ENCODE data around the gene SEC24D.

The SEC24D gene

GRCh38 chr4:118743867-118744266 lies 92.1 kb downstream of the SEC24D start:
- H3K4me3 ChIP-seq (ENCODE audit: low read depth, low read length), result no peak overlapping the region
- CTCF ChIA-PET, result interaction anchor here (1.0 to 2.3 kb wide), 3 partner anchors 10 to 225 kb away, joined by 3 to 5 read pairs (median 3); no protein-coding TSS in a partner anchor
- TF ChIP-seq CTCF (IDR thresholded peaks at IDR 0.05; ENCODE audit: insufficient read depth, low read length, missing control alignments), result no peak
- POLR2A ChIA-PET, result no interaction called here
- DNase-seq (ENCODE audit: low read depth, low spot score), result no peak

- no peak overlapping the region for H3K4me3 ChIP-seq (ENCODE audit: low read depth, low read length)
- ChIA-PET POLR2A (interaction anchor here (1.2 kb wide), 1 partner anchor 10 kb away, joined by 4 read pairs; no protein-coding TSS in a partner anchor), CTCF (interaction anchor here (0.6 to 2.4 kb wide), 16 partner anchors 8 to 229 kb away, joined by 3 to 20 read pairs (median 4); partner anchors contain the start of gene SYNPO2)
- no peak for DNase-seq (ENCODE audit: low read depth, low spot score)
- TF ChIP-seq CTCF (IDR thresholded peaks at IDR 0.05; ENCODE audit: insufficient read depth, low read length, missing control alignments), result no peak
Observed at GRCh38 chr4:118742050-118742449, 93.9 kb downstream of the SEC24D start.

DNA sequence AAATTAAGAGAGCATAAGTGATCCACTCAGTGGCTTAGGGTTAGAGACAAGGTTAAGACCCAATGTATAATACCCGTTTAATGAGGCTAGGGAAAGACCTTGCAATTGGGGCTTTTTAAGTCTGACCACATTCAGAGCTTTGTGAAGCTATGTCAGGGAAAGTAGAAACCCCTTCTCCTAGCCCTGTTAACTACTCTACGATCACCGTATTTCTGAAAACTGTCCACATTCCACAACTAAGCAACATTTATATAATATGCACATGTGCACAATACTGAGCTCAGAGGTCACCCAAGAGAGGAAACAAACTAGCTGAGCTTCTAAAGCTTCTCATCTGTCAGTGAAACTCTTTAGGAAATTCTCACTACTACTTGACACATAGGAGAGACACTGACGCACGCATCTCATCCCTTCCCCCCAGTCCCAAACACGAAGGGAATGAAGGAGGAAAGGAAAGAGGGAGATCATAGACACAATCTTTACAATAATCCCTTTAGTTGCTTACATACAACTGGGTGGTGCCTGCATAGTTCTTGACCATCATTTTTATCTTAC lies 94.5 kb downstream of the SEC24D start:
- CTCF ChIA-PET, result interaction anchor here (0.8 to 2.4 kb wide), 12 partner anchors 9 to 230 kb away, joined by 3 to 20 read pairs (median 6); partner anchors contain the start of gene SYNPO2
- POLR2A ChIA-PET, result no interaction called here
- TF ChIP-seq CTCF (IDR thresholded peaks at IDR 0.05; ENCODE audit: insufficient read depth, low read length, missing control alignments), result no peak
- H3K4me3 ChIP-seq (ENCODE audit: low read depth, low read length), result no peak overlapping the region
- no peak for DNase-seq (ENCODE audit: low read depth, low spot score)

- no peak overlapping the region for H3K4me3 ChIP-seq (ENCODE audit: low read depth, low read length)
- ChIA-PET POLR2A (no interaction called here), CTCF (interaction anchor here (0.8 to 2.1 kb wide), 11 partner anchors 8 to 230 kb away, joined by 3 to 11 read pairs (median 5); partner anchors contain the start of gene SYNPO2)
- DNase-seq (ENCODE audit: low read depth, low spot score), result no peak
- TF ChIP-seq CTCF (IDR thresholded peaks at IDR 0.05; ENCODE audit: insufficient read depth, low read length, missing control alignments), result no peak
Observed at GRCh38 chr4:118740869-118741268, 95.1 kb downstream of the SEC24D start.

GRCh38 chr4:118739022-118739713 lies 96.8 kb downstream of the SEC24D start:
- no peak for TF ChIP-seq CTCF (IDR thresholded peaks at IDR 0.05; ENCODE audit: insufficient read depth, low read length, missing control alignments)
- CTCF ChIA-PET, result interaction anchor here (0.8 to 2.7 kb wide), 10 partner anchors 9 to 242 kb away, joined by 3 to 12 read pairs (median 4); partner anchors contain the start of gene SYNPO2
- POLR2A ChIA-PET, result no interaction called here
- no peak for DNase-seq (ENCODE audit: low read depth, low spot score)
- no peak overlapping the region for H3K4me3 ChIP-seq (ENCODE audit: low read depth, low read length)

- TF ChIP-seq CTCF (IDR thresholded peaks at IDR 0.05; ENCODE audit: insufficient read depth, low read length, missing control alignments), result no peak
- no peak for DNase-seq (ENCODE audit: low read depth, low spot score)
- H3K4me3 ChIP-seq (ENCODE audit: low read depth, low read length), result no peak overlapping the region
- ChIA-PET POLR2A (no interaction called here), CTCF (interaction anchor here (1.9 to 2.7 kb wide), 3 partner anchors 9 to 232 kb away, joined by 9 to 12 read pairs (median 11); partner anchors contain the start of gene SYNPO2)
Observed at GRCh38 chr4:118738090-118738489, 97.8 kb downstream of the SEC24D start.
